ENCODE measurements around the gene CPXM1. TPM values are rescaled to one million over a fixed set of nuclear protein-coding genes. Genes with fewer than 3 reads are reported as not detected.
A peak's percentile ranks its signal among the peaks of the same experiment; 100 is the strongest.

Gene CPXM1
- total RNA-seq, 1 experiment from 2014 or later, result 105 TPM

- no peaks in the 10 kb centered on the region for H3K36me3 ChIP-seq (replicated peaks; ENCODE audit: control insufficient read depth, insufficient read depth, low read length)
- no peak for DNase-seq
- H3K4me3 ChIP-seq (ENCODE audit: insufficient read depth, low read depth, low read length), result no peak overlapping the region
- peaks cover 70% of the 10 kb centered on the region for H3K27me3 ChIP-seq (ENCODE audit: control insufficient read depth, insufficient read depth, low read length)
Measured at GRCh38 chr20:2746636-2747265, 53.7 kb downstream of the CPXM1 start.

- peaks cover 64% of the 10 kb centered on the region for H3K27me3 ChIP-seq (ENCODE audit: control insufficient read depth, insufficient read depth, low read length)
- no peaks in the 10 kb centered on the region for H3K36me3 ChIP-seq (replicated peaks; ENCODE audit: control insufficient read depth, insufficient read depth, low read length)
- DNase-seq, result no peak
- no peak overlapping the region for H3K4me3 ChIP-seq (ENCODE audit: insufficient read depth, low read depth, low read length)
Measured at GRCh38 chr20:2745936-2746635, 54.3 kb downstream of the CPXM1 start.

GRCh38 chr20:2745060-2745910, 55.1 kb downstream of the CPXM1 start:
- Histone ChIP-seq H3K36me3 (replicated peaks; ENCODE audit: control insufficient read depth, insufficient read depth, low read length) (no peaks in the 10 kb centered on the region), H3K27me3 (ENCODE audit: control insufficient read depth, insufficient read depth, low read length) (peaks cover 61% of the 10 kb centered on the region), H3K4me3 (ENCODE audit: insufficient read depth, low read depth, low read length) (no peak overlapping the region)
- peak; percentile 30 for DNase-seq

Other genes starting within 250 kb of the CPXM1 start
- 334 and 392 TPM in 2 replicates for gene NOP56, start 148.0 kb downstream of the CPXM1 start, total RNA-seq (2014; rRNA removed; shearing (Covaris generic))
- 174 and 183 TPM in 2 replicates for gene IDH3B, start 136.4 kb downstream of the CPXM1 start, total RNA-seq (2014; rRNA removed; shearing (Covaris generic))
- 1.1 and 2.6 TPM in 2 replicates for gene EBF4, start 107.8 kb downstream of the CPXM1 start, total RNA-seq (2014; rRNA removed; shearing (Covaris generic))
- not detected in 2 replicates for gene C20orf141, start 14.4 kb upstream of the CPXM1 start, total RNA-seq (2014; rRNA removed; shearing (Covaris generic))
- gene TMEM239, start 15.7 kb upstream of the CPXM1 start, total RNA-seq (2014; rRNA removed; shearing (Covaris generic)), result not detected in 2 replicates
- gene PCED1A, start 40.0 kb upstream of the CPXM1 start, total RNA-seq (2014; rRNA removed; shearing (Covaris generic)), result 21.8 and 23.6 TPM in 2 replicates
- gene VPS16, start 40.1 kb upstream of the CPXM1 start, total RNA-seq (2014; rRNA removed; shearing (Covaris generic)), result 25.3 and 27.5 TPM in 2 replicates
- 22.1 and 36.3 TPM in 2 replicates for gene PTPRA, start 72.9 kb upstream of the CPXM1 start, total RNA-seq (2014; rRNA removed; shearing (Covaris generic))
- gene GNRH2, start 243.0 kb upstream of the CPXM1 start, total RNA-seq (2014; rRNA removed; shearing (Covaris generic)), result not detected in 2 replicates
- gene MRPS26, start 245.4 kb upstream of the CPXM1 start, total RNA-seq (2014; rRNA removed; shearing (Covaris generic)), result 133 and 141 TPM in 2 replicates